Kasumi-1 (cell line): Measurements from ENCODE around the gene CXCR6.

Experiments
- DNase-seq, 2 experiments: peaks; one replicate each; lab custom pipeline; 2025; lab: John Stamatoyannopoulos, UW

CXCR6 gene

GRCh38 chr3:45922950-45923590 lies 20.2 kb upstream of the CXCR6 start:
- no peak for DNase-seq

- no peak for DNase-seq
Measured at GRCh38 chr3:45923755-45924154, 19.5 kb upstream of the CXCR6 start.

GRCh38 chr3:45927881-45928280 lies 15.4 kb upstream of the CXCR6 start:
- DNase-seq = no peak

- DNase-seq = peak; percentile 62 to 63
Measured at GRCh38 chr3:45929042-45929679, 14.1 kb upstream of the CXCR6 start.

- DNase-seq = no peak
Measured at GRCh38 chr3:45931496-45931895, 11.8 kb upstream of the CXCR6 start.

- no peak for DNase-seq
Measured at GRCh38 chr3:45932112-45932511, 11.2 kb upstream of the CXCR6 start.

- DNase-seq = no peak
Measured at GRCh38 chr3:45933591-45933990, 9.7 kb upstream of the CXCR6 start.

- no peak for DNase-seq
Measured at GRCh38 chr3:45936261-45936660, 7.0 kb upstream of the CXCR6 start.

- no peak for DNase-seq
Measured at GRCh38 chr3:45937206-45938042, 5.8 kb upstream of the CXCR6 start.

- DNase-seq = no peak
Measured at GRCh38 chr3:45938043-45938435, 5.2 kb upstream of the CXCR6 start.

- peak; percentile 93 to 96 for DNase-seq
Measured at GRCh38 chr3:45938864-45939263, 4.4 kb upstream of the CXCR6 start.

- DNase-seq = no peak
Measured at GRCh38 chr3:45939341-45939771, 3.9 kb upstream of the CXCR6 start.

GRCh38 chr3:45940004-45940780 lies 3.1 kb upstream of the CXCR6 start:
- no peak for DNase-seq

GRCh38 chr3:45940781-45941365 lies 2.4 kb upstream of the CXCR6 start:
- DNase-seq = no peak

GRCh38 chr3:45942051-45942825 lies 1.0 kb upstream of the CXCR6 start:
- DNase-seq = peak; percentile 38 to 66

GRCh38 chr3:45944830-45945620 lies 1.8 kb downstream of the CXCR6 start:
- DNase-seq = no peak

GRCh38 chr3:45946307-45946706 lies 3.0 kb downstream of the CXCR6 start:
- DNase-seq = no peak

GRCh38 chr3:45946875-45947274 lies 3.6 kb downstream of the CXCR6 start:
- no peak for DNase-seq

GRCh38 chr3:45947361-45947760 lies 4.1 kb downstream of the CXCR6 start:
- no peak for DNase-seq

- no peak for DNase-seq
Measured at GRCh38 chr3:45948311-45948781, 5.1 kb downstream of the CXCR6 start.
